Gastroesophageal sphincter (tissue), 3 donors: ENCODE measurements around the gene MDM4.

ENCODE experiments used
- EP300 ChIP-seq: sonication (generic); formaldehyde crosslinking; IDR thresholded peaks from one replicate; pipeline ENCODE4 v1.6.1; 2017; ENCODE audit warnings: antibody characterized with exemption, mild to moderate bottlenecking
- POLR2A ChIP-seq, 2 donors: fragments of 450-650 bp; IDR thresholded peaks; one replicate each; pipeline ENCODE4 v1.6.1; 2017; ENCODE audit warnings: antibody characterized with exemption in 2 of 2, mild to moderate bottlenecking in 2 of 2, moderate library complexity in 1 of 2
- POLR2AphosphoS5 ChIP-seq: sonication (generic); formaldehyde crosslinking; IDR thresholded peaks from one replicate; pipeline ENCODE4 v1.6.1; 2017; ENCODE audit warnings: antibody characterized with exemption
- TF ChIP-seq, protein P1 (sequence below), 4 experiments: fragments of 200-600 bp in 2 of 4; fragments of 450-650 bp in 2 of 4; sonication (generic) in 1 of 4; IDR thresholded peaks; one replicate each; pipeline ENCODE4 v1.5.1; 2017 to 2019; ENCODE audit warnings: antibody characterized with exemption in 4 of 4, mild to moderate bottlenecking in 2 of 4, moderate library complexity in 2 of 4

DNA sequence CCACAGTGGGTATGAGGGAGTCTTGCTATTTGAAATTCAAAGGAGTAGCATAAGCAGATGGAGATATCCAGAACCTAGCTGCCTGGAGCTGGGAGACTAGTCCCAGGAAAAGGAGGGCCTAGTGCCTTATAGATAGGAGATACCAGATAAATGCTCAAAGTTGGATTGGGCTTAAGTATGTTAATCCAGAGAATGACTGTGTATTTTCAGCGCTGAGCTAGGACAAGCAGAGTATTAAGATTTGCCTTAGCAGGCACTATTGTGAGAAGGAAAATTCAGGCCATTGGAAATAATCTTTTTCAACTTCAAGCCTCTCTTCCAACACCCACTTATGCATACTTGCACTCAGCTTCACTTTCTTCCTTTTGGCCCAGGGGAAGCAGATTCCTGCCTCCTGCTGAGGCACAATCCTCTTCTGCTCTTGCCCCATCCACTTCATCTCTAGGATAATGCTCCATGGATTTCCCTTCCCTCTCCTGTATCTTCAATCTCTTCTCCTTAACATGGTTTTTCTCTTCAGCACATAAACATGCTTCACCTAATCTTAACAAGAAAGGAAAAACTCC lies 42.7 kb upstream of the MDM4 start:
- TF ChIP-seq POLR2A (IDR thresholded peaks at IDR 0.05) (no peak), POLR2AphosphoS5 (no peak), EP300 (no peak)
- TF ChIP-seq, protein P1, sequence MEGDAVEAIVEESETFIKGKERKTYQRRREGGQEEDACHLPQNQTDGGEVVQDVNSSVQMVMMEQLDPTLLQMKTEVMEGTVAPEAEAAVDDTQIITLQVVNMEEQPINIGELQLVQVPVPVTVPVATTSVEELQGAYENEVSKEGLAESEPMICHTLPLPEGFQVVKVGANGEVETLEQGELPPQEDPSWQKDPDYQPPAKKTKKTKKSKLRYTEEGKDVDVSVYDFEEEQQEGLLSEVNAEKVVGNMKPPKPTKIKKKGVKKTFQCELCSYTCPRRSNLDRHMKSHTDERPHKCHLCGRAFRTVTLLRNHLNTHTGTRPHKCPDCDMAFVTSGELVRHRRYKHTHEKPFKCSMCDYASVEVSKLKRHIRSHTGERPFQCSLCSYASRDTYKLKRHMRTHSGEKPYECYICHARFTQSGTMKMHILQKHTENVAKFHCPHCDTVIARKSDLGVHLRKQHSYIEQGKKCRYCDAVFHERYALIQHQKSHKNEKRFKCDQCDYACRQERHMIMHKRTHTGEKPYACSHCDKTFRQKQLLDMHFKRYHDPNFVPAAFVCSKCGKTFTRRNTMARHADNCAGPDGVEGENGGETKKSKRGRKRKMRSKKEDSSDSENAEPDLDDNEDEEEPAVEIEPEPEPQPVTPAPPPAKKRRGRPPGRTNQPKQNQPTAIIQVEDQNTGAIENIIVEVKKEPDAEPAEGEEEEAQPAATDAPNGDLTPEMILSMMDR (IDR thresholded peaks at IDR 0.05) = no peak
